Activated T-helper 17 cell treated with anti-CD3 and anti-CD28 coated beads, Interleukin-2, amount 50 U/mL, for 72 hours (primary cell): Measurements from ENCODE around the gene PPP3CB. TPM values are rescaled to one million over a fixed set of nuclear protein-coding genes. Genes with fewer than 3 reads are reported as not detected.

Experiments used
- ATAC-seq: fragments of 150-1000 bp; cut with Tn5 transposase; replicated peaks from 2 replicates; pipeline ENCODE4 v1.10.0; 2021; ENCODE audit warnings: mild to moderate bottlenecking, moderate library complexity
- H3K27ac Mint-ChIP-seq: one replicate; pipeline ENCODE4 v1.8.0; 2022; ENCODE audit warnings: mixed read lengths
- H3K27me3 Mint-ChIP-seq: one replicate; pipeline ENCODE4 v1.8.0; 2022; ENCODE audit warnings: mixed read lengths
- H3K36me3 Mint-ChIP-seq: one replicate; pipeline ENCODE4 v1.8.0; 2022; ENCODE audit warnings: low read depth, mild to moderate bottlenecking, mixed read lengths
- H3K4me1 Mint-ChIP-seq: one replicate; pipeline ENCODE4 v1.8.0; 2022; ENCODE audit warnings: mixed read lengths
- H3K4me3 Mint-ChIP-seq: one replicate; pipeline ENCODE4 v1.8.0; 2022; ENCODE audit warnings: mild to moderate bottlenecking, mixed read lengths
- H3K9me3 Mint-ChIP-seq: one replicate; pipeline ENCODE4 v1.8.0; 2022; ENCODE audit warnings: mixed read lengths
- total RNA-seq, 2 donors: library from RNA; stranded (reverse); gene quantifications; one replicate each; pipeline ENCODE4 v1.2.3, GENCODE V29; 2022

The PPP3CB gene
- total RNA-seq, 2 donors from 2014 or later = 43.9 to 50.1 TPM

- ATAC-seq = peak; percentile 70
- no peaks in the 10 kb centered on the region for H3K27me3 Mint-ChIP-seq
- H3K36me3 Mint-ChIP-seq = peaks cover 22% of the 10 kb centered on the region
- H3K27ac Mint-ChIP-seq = peak overlapping the region; percentile 82
- H3K4me3 Mint-ChIP-seq = peak overlapping the region; percentile 57
- H3K9me3 Mint-ChIP-seq = no peaks in the 10 kb centered on the region
- peaks cover 35% of the 10 kb centered on the region for H3K4me1 Mint-ChIP-seq
Observed at GRCh38 chr10:73501651-73502050, 5.8 kb upstream of the PPP3CB start.

- Mint-ChIP-seq H3K9me3 (no peaks in the 10 kb centered on the region), H3K4me1 (peaks cover 40% of the 10 kb centered on the region), H3K27ac (no peak overlapping the region), H3K27me3 (no peaks in the 10 kb centered on the region), H3K36me3 (peaks cover 13% of the 10 kb centered on the region), H3K4me3 (no peak overlapping the region)
- no peak for ATAC-seq
Observed at GRCh38 chr10:73497623-73498022, 1.8 kb upstream of the PPP3CB start.

- H3K27ac Mint-ChIP-seq = peak overlapping the region; percentile 94
- peak overlapping the region; percentile 98 for H3K4me3 Mint-ChIP-seq
Observed at GRCh38 chr10:73495226-73495883, 469 bp downstream of the PPP3CB start.

GRCh38 chr10:73494877-73495225 lies 973 bp downstream of the PPP3CB start:
- Mint-ChIP-seq H3K4me3 (peak overlapping the region; percentile 98), H3K9me3 (no peaks in the 10 kb centered on the region), H3K4me1 (peaks cover 30% of the 10 kb centered on the region), H3K27ac (peak overlapping the region; percentile 94), H3K36me3 (peaks cover 21% of the 10 kb centered on the region), H3K27me3 (no peaks in the 10 kb centered on the region)
- ATAC-seq = no peak

More at GRCh38 chr10:73495226-73495883, 469 bp downstream of the PPP3CB start:
- Mint-ChIP-seq H3K36me3 (peaks cover 16% of the 10 kb centered on the region), H3K27me3 (no peaks in the 10 kb centered on the region), H3K4me1 (peaks cover 27% of the 10 kb centered on the region), H3K9me3 (no peaks in the 10 kb centered on the region)
- ATAC-seq = peak; percentile 96

GRCh38 chr10:73494213-73494612 lies 1.6 kb downstream of the PPP3CB start:
- ATAC-seq = no peak
- H3K27me3 Mint-ChIP-seq = no peaks in the 10 kb centered on the region
- H3K4me3 Mint-ChIP-seq = peak overlapping the region; percentile 98
- peak overlapping the region; percentile 46 for H3K27ac Mint-ChIP-seq
- H3K36me3 Mint-ChIP-seq = peaks cover 24% of the 10 kb centered on the region
- H3K9me3 Mint-ChIP-seq = no peaks in the 10 kb centered on the region
- H3K4me1 Mint-ChIP-seq = peaks cover 31% of the 10 kb centered on the region

- peaks cover 31% of the 10 kb centered on the region for H3K4me1 Mint-ChIP-seq
- no peaks in the 10 kb centered on the region for H3K9me3 Mint-ChIP-seq
- peak overlapping the region; percentile 98 for H3K4me3 Mint-ChIP-seq
- H3K27ac Mint-ChIP-seq = peak overlapping the region; percentile 46
- peaks cover 28% of the 10 kb centered on the region for H3K36me3 Mint-ChIP-seq
- ATAC-seq = no peak
- no peaks in the 10 kb centered on the region for H3K27me3 Mint-ChIP-seq
Observed at GRCh38 chr10:73493781-73494180, 2.0 kb downstream of the PPP3CB start.

GRCh38 chr10:73486601-73487000 lies 9.2 kb downstream of the PPP3CB start:
- Mint-ChIP-seq H3K9me3 (no peaks in the 10 kb centered on the region), H3K36me3 (peaks cover 50% of the 10 kb centered on the region), H3K4me1 (peaks cover 10% of the 10 kb centered on the region), H3K4me3 (no peak overlapping the region), H3K27ac (no peak overlapping the region), H3K27me3 (no peaks in the 10 kb centered on the region)
- ATAC-seq = no peak

GRCh38 chr10:73485320-73485719 lies 10.5 kb downstream of the PPP3CB start:
- ATAC-seq = no peak
- H3K27me3 Mint-ChIP-seq = no peaks in the 10 kb centered on the region
- peaks cover 13% of the 10 kb centered on the region for H3K4me1 Mint-ChIP-seq
- no peak overlapping the region for H3K27ac Mint-ChIP-seq
- H3K9me3 Mint-ChIP-seq = no peaks in the 10 kb centered on the region
- H3K36me3 Mint-ChIP-seq = peaks cover 48% of the 10 kb centered on the region
- no peak overlapping the region for H3K4me3 Mint-ChIP-seq

GRCh38 chr10:73480158-73480557 lies 15.7 kb downstream of the PPP3CB start:
- H3K27me3 Mint-ChIP-seq = no peaks in the 10 kb centered on the region
- H3K4me3 Mint-ChIP-seq = peak overlapping the region; percentile 47
- peaks cover 24% of the 10 kb centered on the region for H3K4me1 Mint-ChIP-seq
- ATAC-seq = peak; percentile 86
- H3K36me3 Mint-ChIP-seq = peaks cover 56% of the 10 kb centered on the region
- no peaks in the 10 kb centered on the region for H3K9me3 Mint-ChIP-seq
- peak overlapping the region; percentile 73 for H3K27ac Mint-ChIP-seq

GRCh38 chr10:73478636-73479035 lies 17.2 kb downstream of the PPP3CB start:
- peak; percentile 88 for ATAC-seq
- H3K4me1 Mint-ChIP-seq = peaks cover 24% of the 10 kb centered on the region
- H3K27ac Mint-ChIP-seq = peak overlapping the region; percentile 91
- no peaks in the 10 kb centered on the region for H3K27me3 Mint-ChIP-seq
- no peaks in the 10 kb centered on the region for H3K9me3 Mint-ChIP-seq
- H3K4me3 Mint-ChIP-seq = peak overlapping the region; percentile 47
- peaks cover 68% of the 10 kb centered on the region for H3K36me3 Mint-ChIP-seq

- Mint-ChIP-seq H3K9me3 (no peaks in the 10 kb centered on the region), H3K4me3 (no peak overlapping the region), H3K27me3 (no peaks in the 10 kb centered on the region), H3K36me3 (peaks cover 88% of the 10 kb centered on the region), H3K27ac (no peak overlapping the region), H3K4me1 (peaks cover 3% of the 10 kb centered on the region)
- no peak for ATAC-seq
Observed at GRCh38 chr10:73471226-73471625, 24.6 kb downstream of the PPP3CB start.

- no peak overlapping the region for H3K4me3 Mint-ChIP-seq
- no peak for ATAC-seq
- H3K9me3 Mint-ChIP-seq = no peaks in the 10 kb centered on the region
- H3K4me1 Mint-ChIP-seq = peaks cover 3% of the 10 kb centered on the region
- peaks cover 92% of the 10 kb centered on the region for H3K36me3 Mint-ChIP-seq
- peak overlapping the region; percentile 29 for H3K27ac Mint-ChIP-seq
- no peaks in the 10 kb centered on the region for H3K27me3 Mint-ChIP-seq
Observed at GRCh38 chr10:73469579-73469978, 26.2 kb downstream of the PPP3CB start.

- Mint-ChIP-seq H3K27ac (no peak overlapping the region), H3K4me1 (peaks cover 5% of the 10 kb centered on the region), H3K9me3 (no peaks in the 10 kb centered on the region), H3K27me3 (no peaks in the 10 kb centered on the region), H3K4me3 (no peak overlapping the region), H3K36me3 (peaks cover 86% of the 10 kb centered on the region)
- ATAC-seq = no peak
Observed at GRCh38 chr10:73467206-73467605, 28.6 kb downstream of the PPP3CB start.

- Mint-ChIP-seq H3K27me3 (no peaks in the 10 kb centered on the region), H3K4me3 (no peak overlapping the region), H3K27ac (no peak overlapping the region)
Observed at GRCh38 chr10:73465978-73466726, 29.7 kb downstream of the PPP3CB start.

GRCh38 chr10:73460897-73461296 lies 34.9 kb downstream of the PPP3CB start:
- H3K9me3 Mint-ChIP-seq = no peaks in the 10 kb centered on the region
- H3K4me1 Mint-ChIP-seq = peaks cover 5% of the 10 kb centered on the region
- no peak for ATAC-seq
- H3K27me3 Mint-ChIP-seq = no peaks in the 10 kb centered on the region
- H3K36me3 Mint-ChIP-seq = peaks cover 63% of the 10 kb centered on the region
- H3K27ac Mint-ChIP-seq = no peak overlapping the region
- no peak overlapping the region for H3K4me3 Mint-ChIP-seq

More at GRCh38 chr10:73465978-73466726, 29.7 kb downstream of the PPP3CB start:
- H3K9me3 Mint-ChIP-seq = no peaks in the 10 kb centered on the region
- no peak for ATAC-seq
- H3K4me1 Mint-ChIP-seq = peaks cover 5% of the 10 kb centered on the region
- H3K36me3 Mint-ChIP-seq = peaks cover 82% of the 10 kb centered on the region
